Neuronal stem cell (in vitro differentiated cells): ENCODE results near the gene MSH5.

Experiments used
- DNase-seq: peaks from one replicate; pipeline ENCODE4 v3.0.0-alpha.2; 2013; ENCODE audit warnings: low spot score
- H2AFZ ChIP-seq: one replicate; pipeline ENCODE4 v1.6.1; 2013; ENCODE audit warnings: mild to moderate bottlenecking, low read length, inconsistent platforms
- H2AK5ac ChIP-seq: 2 replicates; pipeline ENCODE4 v1.6.1; 2013; ENCODE audit warnings: low read depth, mild to moderate bottlenecking, inconsistent platforms, low read length, moderate library complexity, mixed read lengths
- H2BK120ac ChIP-seq: 2 replicates; pipeline ENCODE4 v1.6.1; 2013; ENCODE audit warnings: low read depth, mild to moderate bottlenecking, inconsistent platforms, low read length, moderate library complexity, mixed read lengths
- H2BK12ac ChIP-seq: one replicate; pipeline ENCODE4 v1.6.1; 2013; ENCODE audit warnings: low read length, inconsistent platforms
- H2BK15ac ChIP-seq: 2 replicates; pipeline ENCODE4 v1.6.1; 2013; ENCODE audit warnings: mild to moderate bottlenecking, low read length, inconsistent platforms, mixed read lengths
- H2BK5ac ChIP-seq: one replicate; pipeline ENCODE4 v1.6.1; 2013; ENCODE audit warnings: inconsistent platforms, mild to moderate bottlenecking, low read length, moderate library complexity
- H3K14ac ChIP-seq: one replicate; pipeline ENCODE4 v1.6.1; 2013; ENCODE audit warnings: low read length, inconsistent platforms
- H3K18ac ChIP-seq: 2 replicates; pipeline ENCODE4 v1.6.1; 2013; ENCODE audit warnings: low read length, inconsistent platforms
- H3K23ac ChIP-seq: 2 replicates; pipeline ENCODE4 v1.6.1; 2013; ENCODE audit warnings: low read depth, mild to moderate bottlenecking, mixed read lengths, low read length, inconsistent platforms; ENCODE audit not compliant: poor library complexity
- H3K27ac ChIP-seq: replicated peaks from 3 replicates; pipeline ENCODE4 v1.5.1; 2013; ENCODE audit warnings: low read length, inconsistent platforms
- H3K27me3 ChIP-seq, 3 experiments: 2 replicates each; pipeline ENCODE4 v1.6.1; 2013; ENCODE audit warnings: low read length in 3 of 3, mild to moderate bottlenecking in 2 of 3, inconsistent platforms in 1 of 3, low read depth in 1 of 3, mixed read lengths in 1 of 3, moderate library complexity in 1 of 3; ENCODE audit not compliant: control insufficient read depth in 3 of 3, insufficient read depth in 3 of 3
- H3K36me3 ChIP-seq, 2 donors: replicated peaks in 1 of 2; 2 replicates each; pipeline ENCODE4 v1.6.1; 2013; ENCODE audit warnings: low read length in 2 of 2; ENCODE audit not compliant: control insufficient read depth in 2 of 2, insufficient read depth in 2 of 2
- H3K4ac ChIP-seq: 2 replicates; pipeline ENCODE4 v1.6.1; 2013; ENCODE audit warnings: inconsistent platforms, mild to moderate bottlenecking, low read length, moderate library complexity
- H3K4me1 ChIP-seq, 2 donors: 1 replicate in 1 of 2; 2 replicates in 1 of 2; pipeline ENCODE4 v1.6.1; 2013; ENCODE audit warnings: low read length in 2 of 2, low read depth in 1 of 2; ENCODE audit not compliant: control insufficient read depth in 2 of 2, insufficient read depth in 1 of 2
- H3K4me2 ChIP-seq: one replicate; pipeline ENCODE4 v1.6.1; 2013; ENCODE audit warnings: mild to moderate bottlenecking, low read length, inconsistent platforms; ENCODE audit not compliant: insufficient read depth, poor library complexity, severe bottlenecking
- H3K4me3 ChIP-seq, 2 donors: 2 replicates each; pipeline ENCODE4 v1.5.1; 2013; ENCODE audit warnings: low read length in 2 of 2, mild to moderate bottlenecking in 2 of 2, inconsistent platforms in 1 of 2, moderate library complexity in 1 of 2
- H3K79me1 ChIP-seq: one replicate; pipeline ENCODE4 v1.6.1; 2013; ENCODE audit warnings: low read depth, mild to moderate bottlenecking, inconsistent platforms, low read length, moderate library complexity
- H3K9ac ChIP-seq: one replicate; pipeline ENCODE4 v1.6.1; 2013; ENCODE audit warnings: mild to moderate bottlenecking, low read depth, low read length, inconsistent platforms; ENCODE audit not compliant: poor library complexity
- H3K9me3 ChIP-seq, 2 donors: replicated peaks in 1 of 2; 2 replicates each; pipeline versions ENCODE3 to v1.6.1; 2013; ENCODE audit warnings: low read length in 2 of 2, mild to moderate bottlenecking in 2 of 2, inconsistent platforms in 1 of 2, low read depth in 1 of 2, mixed read lengths in 1 of 2, moderate library complexity in 1 of 2; ENCODE audit not compliant: control insufficient read depth in 2 of 2, insufficient read depth in 1 of 2
- H4K8ac ChIP-seq: one replicate; pipeline ENCODE4 v1.6.1; 2013; ENCODE audit warnings: low read depth, mild to moderate bottlenecking, inconsistent platforms, low read length, moderate library complexity
- H4K91ac ChIP-seq: one replicate; pipeline ENCODE4 v1.6.1; 2013; ENCODE audit warnings: low read length, low read depth, mild to moderate bottlenecking, inconsistent platforms; ENCODE audit not compliant: poor library complexity
- WGBS, 2 donors: extraction: QIAGEN DNeasy Blood & Tissue Kit; methylation state at CpG; one replicate each; pipeline ENCODE4 v1.1.7; 2013; ENCODE audit warnings: missing lambda C conversion rate in 2 of 2, mixed read lengths in 1 of 2; ENCODE audit not compliant: insufficient read length in 2 of 2, insufficient replicate concordance in 1 of 2; ENCODE audit errors: extremely low coverage in 2 of 2; 5-methylcytosine and 5-hydroxymethylcytosine counted together

The MSH5 gene

GRCh38 chr6:31723980-31724691 is 15.7 kb upstream of the MSH5 start:
- no CpG with 5 or more reads among the region's 25 CpGs for WGBS, 2 donors

GRCh38 chr6:31725502-31726350 is 14.1 kb upstream of the MSH5 start:
- no peak overlapping the region for H3K23ac ChIP-seq
- H3K4ac ChIP-seq, result no peak overlapping the region
- no peak overlapping the region for H3K4me2 ChIP-seq
- H3K27me3 ChIP-seq, result no peaks in the 10 kb centered on the region
- H3K9ac ChIP-seq, result no peak overlapping the region
- H4K8ac ChIP-seq, result no peak overlapping the region
- no peak overlapping the region for H2AFZ ChIP-seq
- no peaks in the 10 kb centered on the region for H3K9me3 ChIP-seq
- no CpG with 5 or more reads among the region's 12 CpGs for WGBS, 2 donors
- H2AK5ac ChIP-seq, result no peak overlapping the region
- no peak overlapping the region for H3K4me3 ChIP-seq
- H2BK15ac ChIP-seq, result no peak overlapping the region
- no peak overlapping the region for H2BK12ac ChIP-seq
- H4K91ac ChIP-seq, result no peak overlapping the region
- no peak overlapping the region for H3K27ac ChIP-seq
- H3K18ac ChIP-seq, result no peak overlapping the region
- no peak overlapping the region for H3K14ac ChIP-seq
- no peak for DNase-seq
- no peak overlapping the region for H2BK5ac ChIP-seq
- H2BK120ac ChIP-seq, result no peak overlapping the region
- peaks cover 35 to 51% of the 10 kb centered on the region in 2 donors for H3K36me3 ChIP-seq
- peaks cover 7% of the 10 kb centered on the region for H3K79me1 ChIP-seq
- peaks cover 7 to 10% of the 10 kb centered on the region in 2 donors for H3K4me1 ChIP-seq

More at GRCh38 chr6:31723980-31724691, 15.7 kb upstream of the MSH5 start:
- H2BK15ac ChIP-seq, result no peak overlapping the region
- H3K27ac ChIP-seq, result no peak overlapping the region
- H3K18ac ChIP-seq, result peak overlapping the region; percentile 49
- H2BK12ac ChIP-seq, result no peak overlapping the region
- peak overlapping the region; percentile 36 for H3K9ac ChIP-seq
- no peak overlapping the region for H2AK5ac ChIP-seq
- H4K91ac ChIP-seq, result no peak overlapping the region
- H2AFZ ChIP-seq, result no peak overlapping the region
- H3K27me3 ChIP-seq, result no peaks in the 10 kb centered on the region
- no peak overlapping the region for H3K14ac ChIP-seq
- peaks cover 32 to 46% of the 10 kb centered on the region in 2 donors for H3K36me3 ChIP-seq
- DNase-seq, result no peak
- no peak overlapping the region for H4K8ac ChIP-seq
- H3K23ac ChIP-seq, result peak overlapping the region; percentile 57
- H2BK5ac ChIP-seq, result peak overlapping the region; percentile 57
- no peak overlapping the region for H3K4me2 ChIP-seq
- H3K9me3 ChIP-seq, result no peaks in the 10 kb centered on the region
- H3K4ac ChIP-seq, result no peak overlapping the region
- H3K4me1 ChIP-seq, result peaks cover 4 to 5% of the 10 kb centered on the region in 2 donors
- H3K79me1 ChIP-seq, result peaks cover 7% of the 10 kb centered on the region
- no peak overlapping the region for H3K4me3 ChIP-seq
- no peak overlapping the region for H2BK120ac ChIP-seq

GRCh38 chr6:31727034-31727716 is 12.6 kb upstream of the MSH5 start:
- no peak overlapping the region for H3K9ac ChIP-seq
- H3K9me3 ChIP-seq, result no peaks in the 10 kb centered on the region
- H4K8ac ChIP-seq, result no peak overlapping the region
- H3K27ac ChIP-seq, result no peak overlapping the region
- DNase-seq, result no peak
- no peaks in the 10 kb centered on the region for H3K27me3 ChIP-seq
- no peak overlapping the region for H2BK12ac ChIP-seq
- H2BK15ac ChIP-seq, result no peak overlapping the region
- no peak overlapping the region for H2BK120ac ChIP-seq
- peaks cover 46 to 66% of the 10 kb centered on the region in 2 donors for H3K36me3 ChIP-seq
- WGBS, 2 donors, result no CpG with 5 or more reads among the region's 7 CpGs
- H3K4me3 ChIP-seq, result no peak overlapping the region
- no peak overlapping the region for H3K23ac ChIP-seq
- H3K14ac ChIP-seq, result no peak overlapping the region
- no peak overlapping the region for H2BK5ac ChIP-seq
- H2AFZ ChIP-seq, result no peak overlapping the region
- H3K79me1 ChIP-seq, result peaks cover 7% of the 10 kb centered on the region
- H4K91ac ChIP-seq, result no peak overlapping the region
- H2AK5ac ChIP-seq, result no peak overlapping the region
- no peak overlapping the region for H3K4me2 ChIP-seq
- H3K4me1 ChIP-seq, result peaks cover 9 to 13% of the 10 kb centered on the region in 2 donors
- H3K18ac ChIP-seq, result no peak overlapping the region
- no peak overlapping the region for H3K4ac ChIP-seq
